Heart left ventricle (tissue), 13 donors: ENCODE data around the gene AP1G2.

Source experiments
- CTCF ChIP-seq, 12 donors: fragments of 200-600 bp; sonication (generic) in 4 of 12; IDR thresholded peaks; one replicate each; pipeline versions ENCODE4 v1.5.0 to v1.8.0; 2018 to 2022; ENCODE audit warnings: antibody characterized with exemption in 12 of 12, mild to moderate bottlenecking in 5 of 12
- POLR2A ChIP-seq, 2 donors: fragments of 450-650 bp; IDR thresholded peaks; one replicate each; pipeline ENCODE4 v1.6.1; 2017; ENCODE audit warnings: antibody characterized with exemption in 2 of 2, mild to moderate bottlenecking in 2 of 2, moderate library complexity in 2 of 2
- donor health status: ischemic (EF 13 %, LVEDD 7.1; RV severe dilation, severe dysfunction).
- donor health status: DM: no; HTN: yes; CAD: no.
- donor health status: DM: no; HTN: no; CAD: no.
- donor health status: ischemic (EF 25% LVEDD 6.9; RV normal size, moderate dysfunction).
- donor health status: ischemic (EF 25% LVEDD 5.7; RV mildly dilated, moderate dysfunction).
- donor health status: ischemic (EF 35%, LVEDD 5.7; RV mildly dilated, moderate dysfunction).
- donor health status: nonischemic (EF 11% LVEDD 7.7; RV severe dilation, severe dysfunction).
- donor health status: DM: yes; HTN: yes; CAD: no.
- donor health status: PGD.
- donor health status: ischemic (EF 29% LVEDD 5.4; RV normal size, mild dysfunction).
- donor health status: nonischemic (EF 23%, LVEDD 6.1; RV moderate dilation, normal function).

- TF ChIP-seq CTCF (IDR thresholded peaks at IDR 0.05) = no peak
- no peak for TF ChIP-seq POLR2A (IDR thresholded peaks at IDR 0.05)
Measured at GRCh38 chr14:23536494-23536893, 31.1 kb downstream of the AP1G2 start.
